ENCODE data around the gene ERC1.
A peak's percentile ranks its signal among the peaks of the same experiment; 100 is the strongest.
"Not testable (repeated sequence)": the region's sequence is repeated elsewhere in the genome, so short reads cannot be mapped to it uniquely, and the experiment has no call there.

ERC1 gene

DNA sequence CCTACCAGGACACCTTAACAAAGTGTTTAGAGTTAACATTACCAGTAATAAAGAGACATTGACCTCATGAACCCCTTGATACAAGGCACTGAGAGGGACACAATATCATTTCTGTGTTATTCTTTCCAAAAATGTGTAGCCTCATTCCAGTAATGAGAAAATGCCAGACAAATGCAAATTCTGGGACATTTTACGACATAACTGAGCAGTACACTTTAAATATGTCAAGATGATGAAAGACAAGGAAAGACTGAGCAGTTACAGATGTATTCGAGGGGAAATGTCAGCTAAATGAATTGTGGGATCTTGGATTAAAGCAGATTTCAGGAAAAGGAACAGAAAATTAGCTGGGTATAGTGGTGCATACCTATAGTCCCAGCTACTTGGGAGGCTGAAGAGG is 255.6 kb downstream of the ERC1 start:
- no peak for DNase-seq

DNA sequence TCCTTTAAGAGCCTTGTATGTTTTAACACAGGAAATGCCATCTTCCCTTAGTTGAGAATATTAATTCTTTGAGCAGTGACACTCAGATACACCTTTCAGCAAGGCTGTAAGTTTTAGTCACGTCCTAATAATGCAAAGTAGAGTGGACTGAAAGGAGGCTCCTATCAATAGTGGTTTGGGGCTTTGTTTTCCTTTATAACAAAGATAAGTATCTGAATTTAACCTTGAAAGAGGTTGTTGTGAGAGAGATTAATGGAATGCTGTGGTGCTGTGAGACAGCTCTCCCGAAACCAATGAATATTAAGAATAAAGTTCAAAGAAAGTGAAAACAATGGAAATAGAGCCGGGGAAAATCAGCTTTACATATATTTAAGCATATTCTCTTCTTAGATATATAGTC is 259.6 kb downstream of the ERC1 start:
- no peak for DNase-seq

DNA sequence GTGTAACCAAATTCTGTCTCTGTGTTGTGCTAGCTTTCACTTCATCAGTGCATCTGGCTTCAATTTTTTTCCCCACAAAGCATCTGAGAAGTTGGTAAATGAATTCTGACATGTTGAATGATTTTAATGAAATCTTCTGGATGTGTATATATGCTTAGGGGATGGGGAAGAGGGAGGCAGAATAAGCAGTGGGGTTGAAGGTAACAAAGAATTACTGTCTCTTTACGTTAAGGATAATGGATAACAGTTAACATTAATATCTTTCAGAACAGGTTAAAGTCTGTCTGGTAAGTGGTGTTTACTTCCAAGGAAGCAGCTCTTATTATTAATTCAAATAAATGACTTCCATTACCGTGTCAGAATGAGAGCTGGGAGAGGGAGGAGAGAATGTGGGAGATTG is 261.7 kb downstream of the ERC1 start:
- DNase-seq: no peak

DNA sequence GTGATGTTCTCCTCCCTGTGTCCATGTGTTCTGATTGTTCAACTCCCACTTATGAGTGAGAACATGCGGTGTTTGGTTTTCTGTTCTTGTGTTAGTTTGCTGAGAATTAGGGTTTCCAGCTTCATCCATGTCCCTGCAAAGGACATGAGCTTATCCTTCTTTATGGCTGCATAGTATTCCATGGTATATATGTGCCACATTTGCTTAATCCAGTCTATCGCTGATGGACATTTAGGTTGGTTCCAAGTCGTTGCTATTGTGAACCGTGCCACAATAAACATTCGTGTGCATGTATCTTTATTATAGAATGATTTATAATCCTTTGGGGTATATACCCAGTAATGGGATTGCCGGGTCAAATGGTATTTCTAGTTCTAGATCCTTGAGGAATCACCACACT is 264.1 kb downstream of the ERC1 start:
- not testable (repeated sequence) for DNase-seq

DNA sequence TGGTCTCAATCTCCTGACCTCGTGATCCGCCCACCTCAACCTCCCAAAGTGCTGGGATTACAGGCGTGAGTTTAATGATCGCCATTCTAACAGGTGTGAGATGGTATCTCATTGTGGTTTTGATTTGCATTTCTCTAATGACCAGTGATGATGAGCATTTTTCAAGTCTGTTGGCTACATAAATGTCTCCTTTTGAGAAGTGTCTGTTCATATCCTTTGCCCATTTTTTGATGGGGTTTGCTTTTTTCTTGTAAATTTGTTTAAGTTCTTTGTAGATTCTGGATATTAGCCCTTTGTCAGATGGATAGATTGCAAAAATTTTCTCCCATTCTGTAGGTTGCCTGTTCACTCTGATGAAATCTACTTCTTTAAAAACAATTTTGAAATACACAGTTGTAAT is 264.8 kb downstream of the ERC1 start:
- not testable (repeated sequence) for DNase-seq

DNA sequence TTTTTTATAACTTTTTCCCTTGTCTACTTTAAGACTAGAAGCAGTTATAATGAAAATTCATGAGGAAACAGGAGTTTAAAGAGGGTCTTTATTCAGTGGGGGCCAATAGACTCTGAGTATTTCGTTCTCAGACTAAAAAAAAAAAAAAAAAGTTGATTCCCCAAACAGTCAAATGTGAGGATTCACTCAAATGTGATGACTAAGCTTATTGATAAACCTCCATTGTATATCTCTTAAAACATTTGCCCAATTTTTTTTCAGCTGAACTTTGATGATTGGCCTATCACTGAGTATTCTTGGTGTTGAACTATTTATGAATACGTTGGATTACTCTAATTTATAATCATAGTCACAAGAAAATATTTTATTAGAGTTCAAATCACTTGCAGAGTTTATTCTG is 265.3 kb downstream of the ERC1 start:
- DNase-seq: no peak

DNA sequence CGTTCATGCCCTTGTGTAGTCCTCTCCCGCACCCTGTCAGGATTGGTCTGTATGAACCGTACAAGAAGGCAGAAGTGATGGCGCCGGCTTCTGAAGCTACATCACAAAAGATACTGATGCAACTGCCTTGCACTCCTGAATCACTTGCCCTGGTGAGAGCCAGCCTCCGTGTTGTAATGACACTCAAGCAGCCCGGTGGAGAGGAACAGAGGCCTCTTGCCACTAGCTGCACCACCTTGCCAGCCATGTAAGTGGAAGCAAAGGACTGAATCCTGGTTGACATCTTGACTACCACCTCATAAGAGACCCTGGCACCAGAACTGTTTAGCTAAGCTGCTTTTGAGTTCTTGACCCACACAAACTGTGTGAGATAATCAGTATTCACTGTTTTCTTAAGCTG is 266.0 kb downstream of the ERC1 start:
- no peak for DNase-seq

DNA sequence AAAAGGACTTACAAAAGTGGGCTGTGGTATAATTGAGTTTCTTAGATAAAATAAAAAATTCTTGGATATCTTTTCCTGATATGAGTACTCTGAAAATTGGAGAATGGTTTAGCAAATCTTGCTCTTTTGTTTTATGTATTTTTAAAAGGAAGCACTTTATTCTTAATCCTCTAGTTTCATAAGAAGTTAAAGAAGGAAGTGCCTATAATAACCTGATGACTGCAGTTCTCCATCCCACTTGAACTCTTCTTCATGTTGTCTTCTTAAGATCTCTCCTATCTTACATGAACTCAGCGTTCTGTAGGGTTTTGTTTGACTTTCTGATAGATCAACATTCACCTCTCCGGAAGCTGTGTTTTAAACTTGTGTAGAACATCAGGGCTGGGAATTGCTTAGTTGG is 271.0 kb downstream of the ERC1 start:
- no peak for DNase-seq

DNA sequence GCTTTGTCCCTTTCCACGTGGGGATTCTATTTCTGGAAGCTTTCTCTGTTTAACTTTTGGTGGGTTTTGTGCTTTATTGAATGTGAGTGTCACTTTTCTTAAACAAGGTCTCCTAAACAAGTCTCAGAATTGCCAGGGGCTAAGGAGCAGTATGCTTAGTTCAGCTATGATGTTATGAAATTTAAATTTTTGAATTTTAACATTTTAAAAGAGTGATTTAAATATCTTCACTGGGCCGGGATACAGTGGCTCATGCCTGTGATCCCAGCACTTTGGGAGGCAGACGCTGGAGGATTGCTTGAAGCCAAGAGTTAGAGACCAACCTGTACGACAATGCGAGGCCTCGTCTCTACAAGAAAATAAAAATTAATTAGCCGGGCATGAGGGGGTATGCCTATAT is 276.2 kb downstream of the ERC1 start:
- DNase-seq: no peak

DNA sequence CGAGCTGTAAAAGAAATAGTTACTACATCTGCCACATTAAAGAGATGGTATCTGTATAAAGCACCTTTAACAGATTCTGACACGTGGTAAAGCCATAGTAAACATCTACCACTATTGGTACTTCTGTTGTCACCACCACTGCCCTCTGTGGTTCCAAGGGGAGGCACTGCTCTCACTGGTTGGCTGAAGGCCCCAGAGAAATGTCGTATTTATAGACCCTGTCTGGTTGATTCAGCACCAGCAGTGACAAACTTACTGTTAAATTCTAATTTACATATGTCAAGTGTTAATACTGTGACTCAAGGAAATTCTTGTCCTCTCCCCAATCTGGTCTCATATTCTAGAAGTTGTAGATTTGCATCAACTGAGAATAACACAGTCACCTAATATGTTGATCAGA is 281.1 kb downstream of the ERC1 start:
- no peak for DNase-seq

DNA sequence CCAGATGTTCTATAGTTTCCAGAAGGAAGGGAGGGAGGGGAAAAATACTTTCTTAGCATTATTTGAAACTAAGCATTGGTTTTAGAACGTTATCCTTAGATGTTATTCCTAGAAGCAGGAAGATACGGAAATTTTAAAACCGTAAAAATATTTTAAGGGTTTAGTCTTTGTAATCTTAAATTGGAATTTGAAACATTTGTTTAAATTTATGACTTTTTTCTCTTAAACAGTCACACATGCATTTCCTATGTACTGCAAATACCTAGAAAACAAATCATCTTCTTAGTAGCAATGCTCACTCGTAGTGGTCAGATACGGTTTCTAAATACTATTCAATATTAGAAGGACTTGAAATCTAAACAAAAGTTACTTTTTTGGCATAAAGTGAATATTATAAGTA is 282.0 kb downstream of the ERC1 start:
- DNase-seq: no peak

DNA sequence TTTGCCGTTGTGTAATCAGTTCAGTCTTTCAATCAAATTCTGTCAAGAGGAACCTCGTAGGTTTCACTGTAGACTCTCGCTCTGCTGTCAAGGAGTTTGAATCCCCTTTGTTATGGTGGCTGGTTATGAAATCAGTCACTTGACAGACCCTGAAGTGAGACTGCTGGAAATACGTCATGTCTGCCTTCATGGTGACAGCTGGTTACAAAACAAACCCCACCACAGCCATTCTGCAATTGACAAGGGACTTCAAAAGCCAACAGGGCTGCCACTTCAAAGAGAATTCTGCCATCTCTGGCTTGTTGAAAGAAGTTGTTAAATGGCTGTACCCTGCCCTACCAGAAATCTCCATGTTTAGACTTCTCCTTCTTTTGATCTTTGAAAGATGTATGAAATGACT is 286.9 kb downstream of the ERC1 start:
- peak in 1 of 2 donors; percentile 3 for DNase-seq

DNA sequence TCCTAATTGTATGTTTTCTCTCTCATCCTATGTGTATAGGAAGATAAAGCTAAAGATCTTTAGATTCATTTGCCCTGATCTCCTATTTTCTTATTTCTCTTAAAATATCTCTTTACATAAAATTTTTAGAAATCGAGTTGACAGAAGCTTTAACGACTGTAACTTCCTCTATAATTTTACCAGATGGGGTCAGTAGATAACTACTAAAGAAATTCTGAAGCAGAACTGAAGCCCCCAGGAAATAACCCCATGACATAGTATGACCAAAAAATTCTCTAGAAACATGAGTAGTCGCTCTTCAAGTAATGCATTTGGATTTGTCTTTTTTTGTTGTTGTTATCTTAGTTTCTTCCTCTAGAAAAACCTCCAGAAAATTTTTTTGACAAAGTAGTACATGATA is 288.0 kb downstream of the ERC1 start:
- no peak for DNase-seq

DNA sequence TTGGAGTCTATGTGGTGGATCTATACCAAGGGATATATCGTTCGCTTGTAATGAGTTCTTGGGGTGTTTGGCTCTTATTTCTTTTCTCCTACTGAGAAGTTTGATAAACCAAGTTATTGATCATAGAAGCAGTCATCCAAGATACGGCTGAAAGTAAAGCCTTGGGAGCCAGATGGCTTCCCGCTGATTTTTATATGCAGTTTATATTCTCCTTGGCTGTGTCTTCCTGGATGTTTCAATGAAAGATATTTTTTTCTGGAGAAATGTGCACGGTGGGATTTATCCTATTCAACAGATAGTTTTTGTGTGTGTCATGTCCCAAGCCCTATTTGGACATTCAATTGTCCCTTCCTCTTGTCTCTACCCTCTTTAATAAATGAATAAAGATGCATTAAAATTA is 289.0 kb downstream of the ERC1 start:
- no peak for DNase-seq

DNA sequence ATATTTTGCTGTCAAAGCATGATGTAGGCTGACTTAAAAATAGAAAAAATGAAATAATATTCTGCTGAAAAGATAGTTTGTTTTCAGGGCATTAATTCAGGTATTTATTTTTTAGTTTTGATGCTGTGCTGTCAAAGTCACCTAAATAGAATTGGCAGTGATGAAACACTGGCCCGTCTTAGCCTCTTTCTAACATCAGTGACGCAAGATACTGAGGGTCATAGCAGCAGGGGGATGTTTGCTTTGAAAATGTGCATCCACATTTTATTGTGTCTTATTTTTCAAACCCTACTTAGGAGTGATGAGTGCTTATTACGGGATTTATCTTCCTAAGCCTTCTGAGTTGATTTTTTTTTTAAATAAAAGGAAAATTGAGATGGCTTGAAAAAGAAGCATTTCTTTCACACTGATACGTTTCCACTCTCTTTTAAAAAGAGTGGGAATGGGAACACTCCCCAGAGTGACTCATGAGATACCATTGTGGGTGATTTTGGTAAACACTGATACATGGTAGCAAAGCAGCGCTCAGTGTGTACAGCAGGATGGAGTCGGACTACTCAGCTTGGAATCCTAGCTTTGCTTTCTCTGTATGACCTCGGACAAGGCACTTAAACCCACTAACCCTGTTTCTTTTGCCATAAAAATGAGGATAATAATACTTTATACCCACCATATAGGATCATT is 290.8 kb downstream of the ERC1 start:
- DNase-seq: no peak

DNA sequence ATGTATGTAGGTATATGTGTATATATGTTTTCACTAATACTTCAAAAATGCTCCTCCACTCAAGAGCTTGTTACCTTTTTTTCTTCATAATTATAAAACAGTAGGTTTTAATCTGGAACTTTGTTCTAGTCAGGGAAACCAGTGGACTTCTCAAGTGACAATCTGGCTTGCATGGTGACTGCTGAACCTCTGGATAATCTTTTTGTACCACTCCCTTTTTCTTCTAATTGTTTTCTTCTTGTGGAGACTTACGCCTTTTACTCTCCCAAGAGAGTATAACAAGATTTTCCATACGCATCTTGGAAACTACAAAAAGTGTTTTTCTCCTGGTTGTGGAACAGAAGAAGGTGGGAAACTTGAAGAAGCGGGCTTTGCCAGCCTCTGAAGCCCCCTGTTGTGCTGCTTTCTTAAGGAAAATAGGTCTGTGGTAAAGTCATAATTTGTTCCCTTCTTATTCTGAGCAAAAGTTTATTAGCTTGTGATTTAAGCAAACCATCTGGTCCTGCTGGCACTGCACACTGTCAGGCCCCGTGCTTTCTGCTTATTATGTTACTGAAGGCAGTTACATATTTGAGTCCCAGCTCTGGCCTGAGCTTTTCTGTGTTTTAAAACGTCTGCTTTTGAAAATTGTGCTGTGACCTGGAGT is 291.8 kb downstream of the ERC1 start:
- DNase-seq: no peak

DNA sequence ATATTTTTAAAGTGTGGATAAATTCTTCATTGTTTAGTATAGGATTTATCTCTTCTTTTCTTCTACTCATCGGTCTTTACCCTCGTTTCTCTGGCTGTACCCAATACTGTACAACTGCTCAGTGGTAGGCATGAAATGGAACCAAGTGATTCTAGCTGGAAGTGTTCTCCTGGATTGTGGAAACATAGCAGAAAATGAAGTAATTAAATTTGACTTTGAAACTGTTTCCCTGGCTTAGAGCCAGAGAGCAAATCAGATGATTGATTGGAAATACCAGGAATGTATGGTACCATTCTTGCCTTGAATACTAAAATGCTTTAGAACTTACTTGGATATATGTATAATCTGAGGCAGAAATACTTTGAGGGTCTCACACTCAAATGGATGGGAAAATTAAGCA is 292.3 kb downstream of the ERC1 start:
- DNase-seq: no peak

DNA sequence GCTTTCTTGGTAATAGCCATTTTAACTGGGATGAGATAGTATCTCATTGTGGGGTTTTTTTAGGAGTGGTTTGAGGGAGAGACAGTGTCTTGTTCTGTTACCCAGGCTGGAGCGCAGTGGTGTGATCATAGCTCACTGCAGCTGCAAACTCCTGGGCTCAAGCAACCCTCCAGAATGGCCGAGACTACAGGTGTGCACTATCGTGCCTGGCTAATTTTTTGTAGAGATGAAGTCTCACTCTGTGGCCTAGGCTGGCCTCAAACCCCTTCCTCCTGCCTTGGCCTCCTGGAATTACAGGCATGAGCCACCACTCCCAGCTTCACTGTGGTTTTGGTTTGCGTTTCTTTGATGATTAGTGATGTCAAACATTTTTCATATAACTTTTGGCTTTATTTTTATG is 293.6 kb downstream of the ERC1 start:
- no peak for DNase-seq

DNA sequence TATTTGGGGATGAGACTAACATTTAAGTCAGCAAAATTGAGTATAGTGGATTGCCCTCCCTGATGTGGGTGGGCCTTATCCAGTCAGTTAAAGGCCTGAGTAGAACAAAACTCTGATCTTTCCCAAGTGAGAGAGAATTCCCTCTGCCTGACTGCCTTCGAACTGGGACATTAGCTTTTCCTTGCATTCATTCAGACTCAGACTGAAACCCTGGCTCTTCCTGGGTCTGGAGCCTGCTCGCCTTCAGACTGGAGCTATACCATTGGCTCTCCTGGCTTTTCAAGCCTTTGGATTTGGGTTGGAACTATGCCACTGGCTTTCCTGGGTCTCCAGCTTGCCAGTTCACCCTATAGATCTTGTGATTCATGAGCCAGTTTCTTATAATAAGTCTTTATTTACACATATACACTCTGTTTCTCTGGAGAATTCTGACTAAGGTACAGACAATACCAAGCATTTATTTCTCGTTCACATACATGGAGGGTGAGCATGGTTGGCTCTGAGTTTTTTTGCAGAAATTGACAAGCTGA is 296.5 kb downstream of the ERC1 start:
- no peak for DNase-seq

DNA sequence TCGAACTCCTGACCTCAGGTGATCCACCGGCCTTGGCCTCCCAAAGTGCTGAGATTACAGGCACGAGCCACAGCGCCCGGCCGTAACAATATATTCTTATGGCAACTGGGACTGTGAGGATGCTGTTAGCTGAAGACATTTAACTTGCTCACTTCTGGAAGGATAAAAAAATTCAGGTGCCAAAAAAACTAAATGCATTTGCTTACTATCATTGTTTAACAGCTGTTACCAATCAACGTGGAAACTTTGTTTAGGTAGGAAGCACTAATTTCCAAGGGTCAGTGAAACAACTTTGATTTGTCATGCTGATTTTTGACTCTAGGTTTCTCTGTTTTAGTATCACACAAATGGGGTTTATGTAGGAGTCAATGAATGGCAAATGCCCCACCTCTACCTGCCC is 297.3 kb downstream of the ERC1 start:
- DNase-seq: no peak

DNA sequence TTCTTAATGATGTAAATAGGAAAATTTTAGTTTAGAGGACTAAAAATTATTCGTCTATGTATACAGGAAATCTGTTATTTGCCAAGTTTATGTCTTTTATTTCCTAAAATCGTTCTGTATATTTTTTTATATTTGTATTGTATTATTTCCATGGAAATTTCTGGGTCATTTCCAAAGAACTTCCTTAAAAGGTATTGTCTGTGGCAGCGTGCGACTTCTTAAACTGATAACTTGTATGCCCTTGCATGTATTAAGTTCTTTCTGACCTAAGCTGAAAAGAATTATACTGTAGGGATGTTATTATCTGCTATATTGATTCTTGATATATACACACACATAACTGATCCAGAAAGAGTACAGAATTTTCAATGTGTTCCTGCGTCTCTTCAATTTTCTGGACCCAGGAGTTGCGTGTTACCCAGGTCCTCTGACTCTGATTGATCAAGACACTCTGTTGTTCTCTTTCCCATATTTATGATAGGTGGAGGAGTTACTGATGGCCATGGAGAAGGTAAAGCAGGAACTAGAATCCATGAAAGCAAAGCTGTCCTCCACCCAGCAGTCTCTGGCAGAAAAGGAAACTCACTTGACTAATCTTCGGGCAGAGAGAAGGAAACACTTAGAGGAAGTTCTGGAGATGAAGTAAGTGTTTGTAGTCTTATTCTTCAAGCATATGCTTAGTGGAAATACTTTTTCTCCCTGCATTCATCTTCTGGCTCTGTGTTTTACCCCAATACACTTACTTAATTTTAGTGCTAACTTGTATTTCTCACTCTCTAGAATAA is 298.5 kb downstream of the ERC1 start:
- no peak for DNase-seq

DNA sequence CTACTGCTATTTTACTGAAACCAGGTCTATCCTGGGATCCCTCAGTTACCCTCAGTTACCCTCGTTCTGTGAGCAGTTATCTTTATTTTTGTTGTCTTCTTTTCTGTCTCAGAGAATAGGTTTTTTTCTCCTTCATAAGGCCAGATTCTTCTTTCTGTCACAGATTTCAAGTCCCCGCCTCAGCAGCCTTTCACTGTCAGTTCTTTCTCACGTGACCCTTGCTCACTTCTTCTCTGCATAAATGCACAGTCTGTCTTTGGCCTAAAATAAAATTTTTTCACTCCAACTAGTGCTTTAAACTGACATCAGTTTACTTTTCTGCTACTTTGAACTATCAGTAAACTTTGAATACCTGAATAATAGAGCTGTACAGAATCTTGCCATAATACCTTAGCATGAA is 299.7 kb downstream of the ERC1 start:
- DNase-seq: no peak

DNA sequence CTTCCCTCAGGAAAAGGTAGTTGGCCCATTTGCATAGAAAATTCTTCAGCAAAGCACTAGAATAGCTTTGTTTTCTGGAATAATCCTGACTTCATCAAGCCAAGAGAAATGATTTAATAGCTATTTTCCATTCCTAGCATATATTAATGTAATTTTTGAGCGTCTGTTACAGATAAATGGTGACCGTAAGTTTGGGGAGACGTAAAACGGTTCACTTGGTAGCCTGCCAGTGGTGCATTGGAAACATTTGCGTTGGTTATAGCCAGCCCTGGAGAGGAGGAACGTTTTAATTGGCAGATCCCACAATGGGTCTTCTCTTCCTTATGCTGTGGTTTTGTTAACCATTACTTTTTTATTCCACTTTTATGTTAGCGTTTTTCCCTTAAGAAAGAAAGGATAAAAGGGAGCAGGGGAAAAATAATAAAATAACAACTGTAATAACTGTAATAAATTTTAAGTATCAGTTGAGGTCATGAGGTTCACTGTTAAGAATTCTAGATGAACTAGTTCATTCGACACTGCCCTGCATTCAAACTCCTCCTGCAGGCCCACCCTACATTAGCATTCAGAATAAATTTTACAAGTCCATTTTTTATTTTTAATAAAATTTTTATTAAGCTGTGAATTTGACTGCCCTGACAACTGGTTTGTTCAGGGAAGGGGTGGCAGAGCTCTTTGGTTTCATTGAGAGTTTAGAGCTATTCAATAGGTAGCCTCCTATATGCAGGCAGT is 300.7 kb downstream of the ERC1 start:
- DNase-seq: no peak

Data from activated CD4-positive, alpha-beta T cell treated with anti-CD3 and anti-CD28 coated beads for 4 hours (primary cell).